Osteoblast (primary cell): ENCODE measurements around the gene LPIN1. TPM values are rescaled to one million over a fixed set of nuclear protein-coding genes. Genes with fewer than 3 reads are reported as not detected.
A peak's percentile ranks its signal among the peaks of the same experiment; 100 is the strongest.

Experiments used
- DNase-seq: peaks from one replicate; pipeline ENCODE4 v3.0.0; 2011; ENCODE audit warnings: low spot score, mixed read lengths; ENCODE audit not compliant: insufficient read length; ENCODE audit errors: missing footprints
- H2AFZ ChIP-seq: 2 replicates; pipeline ENCODE4 v1.6.0; 2011; ENCODE audit warnings: mild to moderate bottlenecking, low read length
- H3K27ac ChIP-seq: 2 replicates; pipeline ENCODE4 v1.5.1; 2011; ENCODE audit warnings: mild to moderate bottlenecking, low read depth, low read length, moderate library complexity
- H3K27me3 ChIP-seq: 2 replicates; pipeline ENCODE4 v1.6.0; 2012; ENCODE audit warnings: mild to moderate bottlenecking, control low read depth, inconsistent platforms, low read length, moderate library complexity; ENCODE audit not compliant: insufficient read depth
- H3K36me3 ChIP-seq: 2 replicates; pipeline ENCODE4 v1.5.1; 2011; ENCODE audit warnings: mild to moderate bottlenecking, low read length, control low read depth, moderate library complexity; ENCODE audit not compliant: insufficient read depth
- H3K4me1 ChIP-seq: 2 replicates; pipeline ENCODE4 v1.5.1; 2011; ENCODE audit warnings: mild to moderate bottlenecking, low read length, control low read depth, moderate library complexity; ENCODE audit not compliant: insufficient read depth
- H3K4me2 ChIP-seq: 2 replicates; pipeline ENCODE4 v1.6.0; 2011; ENCODE audit warnings: mild to moderate bottlenecking, low read length; ENCODE audit not compliant: insufficient read depth
- H3K4me3 ChIP-seq: fragments of 200-600 bp; sonication (generic); 3 replicates; pipeline ENCODE4 v1.5.1; 2012; ENCODE audit warnings: mild to moderate bottlenecking, low read length, inconsistent platforms; ENCODE audit not compliant: insufficient read depth
- H3K79me2 ChIP-seq: 2 replicates; pipeline ENCODE4 v1.6.0; 2012; ENCODE audit warnings: mild to moderate bottlenecking, low read length, control low read depth, inconsistent platforms; ENCODE audit not compliant: insufficient read depth
- H3K9me3 ChIP-seq: 2 replicates; pipeline ENCODE4 v1.5.1; 2011; ENCODE audit warnings: low read depth, low read length, control low read depth
- H4K20me1 ChIP-seq: 2 replicates; pipeline ENCODE4 v1.6.0; 2012; ENCODE audit warnings: mild to moderate bottlenecking, low read length, control low read depth; ENCODE audit not compliant: insufficient read depth
- total RNA-seq: library from RNA; depleted of rRNA; stranded (reverse); fragments of >200 nt; gene quantifications from 2 replicates; pipeline ENCODE4 v1.2.3, GENCODE V29; 2012
- TF ChIP-seq, protein P1 (sequence below): IDR thresholded peaks from 2 replicates; pipeline ENCODE4 v1.5.1; 2011; ENCODE audit warnings: mild to moderate bottlenecking, low read depth, low read length, moderate library complexity; ENCODE audit errors: extremely low read depth

Gene LPIN1
- total RNA-seq, 1 donor, result 117 TPM

DNA sequence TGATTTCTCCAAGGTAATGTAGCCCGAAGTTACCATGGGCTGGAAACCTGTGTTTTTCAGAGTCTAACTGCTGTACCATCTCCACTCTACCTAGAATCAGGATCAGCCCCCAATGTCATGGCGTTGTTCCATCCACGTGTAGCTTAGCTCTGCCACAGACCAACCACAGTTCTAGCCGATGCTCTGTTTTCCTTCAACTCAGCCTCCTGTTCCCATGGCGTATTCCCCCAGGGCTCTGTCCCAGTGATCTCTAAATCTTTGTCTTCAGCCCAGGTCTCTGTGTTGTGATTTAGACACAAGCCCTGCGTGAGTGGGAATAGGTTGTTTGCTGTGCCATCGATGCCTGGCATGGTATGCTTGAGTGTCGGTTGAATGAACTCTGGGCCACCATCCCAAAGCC is 53.4 kb downstream of the LPIN1 start:
- Histone ChIP-seq H3K4me1 (no peaks in the 10 kb centered on the region), H4K20me1 (no peaks in the 10 kb centered on the region), H3K27ac (no peak overlapping the region), H3K4me3 (no peak overlapping the region), H3K27me3 (no peaks in the 10 kb centered on the region), H2AFZ (no peak overlapping the region), H3K36me3 (peaks cover 48% of the 10 kb centered on the region), H3K79me2 (no peaks in the 10 kb centered on the region), H3K9me3 (no peaks in the 10 kb centered on the region), H3K4me2 (no peak overlapping the region)
- no peak for DNase-seq
- TF ChIP-seq, protein P1, sequence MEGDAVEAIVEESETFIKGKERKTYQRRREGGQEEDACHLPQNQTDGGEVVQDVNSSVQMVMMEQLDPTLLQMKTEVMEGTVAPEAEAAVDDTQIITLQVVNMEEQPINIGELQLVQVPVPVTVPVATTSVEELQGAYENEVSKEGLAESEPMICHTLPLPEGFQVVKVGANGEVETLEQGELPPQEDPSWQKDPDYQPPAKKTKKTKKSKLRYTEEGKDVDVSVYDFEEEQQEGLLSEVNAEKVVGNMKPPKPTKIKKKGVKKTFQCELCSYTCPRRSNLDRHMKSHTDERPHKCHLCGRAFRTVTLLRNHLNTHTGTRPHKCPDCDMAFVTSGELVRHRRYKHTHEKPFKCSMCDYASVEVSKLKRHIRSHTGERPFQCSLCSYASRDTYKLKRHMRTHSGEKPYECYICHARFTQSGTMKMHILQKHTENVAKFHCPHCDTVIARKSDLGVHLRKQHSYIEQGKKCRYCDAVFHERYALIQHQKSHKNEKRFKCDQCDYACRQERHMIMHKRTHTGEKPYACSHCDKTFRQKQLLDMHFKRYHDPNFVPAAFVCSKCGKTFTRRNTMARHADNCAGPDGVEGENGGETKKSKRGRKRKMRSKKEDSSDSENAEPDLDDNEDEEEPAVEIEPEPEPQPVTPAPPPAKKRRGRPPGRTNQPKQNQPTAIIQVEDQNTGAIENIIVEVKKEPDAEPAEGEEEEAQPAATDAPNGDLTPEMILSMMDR, result no peak

DNA sequence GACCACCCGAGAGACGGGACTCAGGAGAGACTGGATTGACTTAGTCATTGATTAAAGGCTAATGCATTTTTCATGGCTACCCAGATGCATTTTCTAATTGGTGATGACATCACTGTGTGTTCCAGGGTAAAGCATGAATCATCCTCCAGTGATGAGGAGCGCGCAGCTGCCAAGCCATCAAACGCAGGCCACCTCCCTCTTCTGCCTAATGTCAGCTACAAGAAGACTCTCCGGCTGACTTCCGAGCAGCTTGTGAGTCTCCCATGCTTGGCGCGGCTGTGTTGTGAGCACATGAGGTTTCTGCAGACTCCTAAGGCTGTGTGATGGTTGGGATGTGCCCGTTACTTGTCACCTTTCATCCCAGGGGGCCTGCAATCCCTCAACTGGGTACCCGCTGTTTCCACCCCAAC is 56.4 kb downstream of the LPIN1 start:
- no peak overlapping the region for H3K4me3 ChIP-seq
- H2AFZ ChIP-seq, result no peak overlapping the region
- DNase-seq, result peak; percentile 88
- H3K9me3 ChIP-seq, result no peaks in the 10 kb centered on the region
- H3K4me1 ChIP-seq, result peaks cover 4% of the 10 kb centered on the region
- no peaks in the 10 kb centered on the region for H3K79me2 ChIP-seq
- H3K27ac ChIP-seq, result no peak overlapping the region
- H4K20me1 ChIP-seq, result no peaks in the 10 kb centered on the region
- no peaks in the 10 kb centered on the region for H3K27me3 ChIP-seq
- TF ChIP-seq, protein P1, result no peak
- H3K4me2 ChIP-seq, result no peak overlapping the region
- peaks cover 45% of the 10 kb centered on the region for H3K36me3 ChIP-seq

DNA sequence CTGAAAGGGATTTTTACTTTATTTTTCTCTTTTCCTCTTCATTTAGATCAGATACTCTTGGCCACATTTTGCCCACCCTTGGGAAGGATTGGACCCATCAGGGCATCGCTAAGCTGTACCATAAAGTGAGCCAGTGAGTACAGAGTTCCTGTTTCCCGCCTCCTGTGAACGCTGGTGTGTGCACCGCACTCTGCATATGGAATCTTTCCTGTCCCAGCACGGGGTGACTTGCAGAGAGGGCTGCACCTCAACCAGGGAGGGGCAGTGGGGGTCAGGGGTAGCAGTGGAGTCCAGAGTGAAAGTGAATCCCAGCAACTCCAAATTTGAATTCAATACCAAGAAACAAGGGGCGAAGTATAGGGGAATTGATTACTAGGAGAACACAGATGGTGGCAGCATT is 58.6 kb downstream of the LPIN1 start:
- H3K36me3 ChIP-seq, result peaks cover 41% of the 10 kb centered on the region
- no peak overlapping the region for H3K4me2 ChIP-seq
- no peaks in the 10 kb centered on the region for H3K79me2 ChIP-seq
- H3K4me1 ChIP-seq, result peaks cover 4% of the 10 kb centered on the region
- no peak overlapping the region for H3K27ac ChIP-seq
- H3K9me3 ChIP-seq, result no peaks in the 10 kb centered on the region
- no peaks in the 10 kb centered on the region for H4K20me1 ChIP-seq
- H2AFZ ChIP-seq, result no peak overlapping the region
- H3K27me3 ChIP-seq, result no peaks in the 10 kb centered on the region
- H3K4me3 ChIP-seq, result no peak overlapping the region
- DNase-seq, result no peak
- TF ChIP-seq, protein P1, result no peak

DNA sequence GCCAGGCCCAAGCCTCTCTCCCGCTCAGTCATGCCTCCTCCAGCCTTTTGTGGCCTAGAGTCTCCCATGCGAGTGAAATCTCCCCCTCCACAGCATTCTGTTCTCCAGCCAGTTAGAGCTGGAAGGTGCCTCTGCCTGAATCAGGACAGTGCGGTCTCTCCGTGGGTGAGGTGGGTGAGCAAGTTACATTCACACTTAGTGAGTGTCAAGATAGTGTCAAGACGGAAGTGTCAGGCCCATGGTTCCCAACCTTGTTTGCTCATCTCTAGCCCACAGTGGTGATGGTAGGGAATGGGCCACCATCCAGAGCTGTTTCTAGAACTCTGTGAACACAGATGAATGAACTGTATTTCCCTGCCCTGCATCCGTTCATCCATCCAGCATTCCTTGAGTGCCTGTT is 59.5 kb downstream of the LPIN1 start:
- H3K4me2 ChIP-seq, result no peak overlapping the region
- H2AFZ ChIP-seq, result no peak overlapping the region
- H3K4me3 ChIP-seq, result no peak overlapping the region
- no peaks in the 10 kb centered on the region for H3K9me3 ChIP-seq
- TF ChIP-seq, protein P1, result no peak
- no peaks in the 10 kb centered on the region for H3K79me2 ChIP-seq
- no peaks in the 10 kb centered on the region for H3K27me3 ChIP-seq
- peaks cover 4% of the 10 kb centered on the region for H3K4me1 ChIP-seq
- peaks cover 41% of the 10 kb centered on the region for H3K36me3 ChIP-seq
- no peaks in the 10 kb centered on the region for H4K20me1 ChIP-seq
- H3K27ac ChIP-seq, result no peak overlapping the region
- no peak for DNase-seq
